ENCODE measurements around the gene HOXB5.
A peak's percentile ranks its signal among the peaks of the same experiment; 100 is the strongest.

Gene HOXB5

DNA sequence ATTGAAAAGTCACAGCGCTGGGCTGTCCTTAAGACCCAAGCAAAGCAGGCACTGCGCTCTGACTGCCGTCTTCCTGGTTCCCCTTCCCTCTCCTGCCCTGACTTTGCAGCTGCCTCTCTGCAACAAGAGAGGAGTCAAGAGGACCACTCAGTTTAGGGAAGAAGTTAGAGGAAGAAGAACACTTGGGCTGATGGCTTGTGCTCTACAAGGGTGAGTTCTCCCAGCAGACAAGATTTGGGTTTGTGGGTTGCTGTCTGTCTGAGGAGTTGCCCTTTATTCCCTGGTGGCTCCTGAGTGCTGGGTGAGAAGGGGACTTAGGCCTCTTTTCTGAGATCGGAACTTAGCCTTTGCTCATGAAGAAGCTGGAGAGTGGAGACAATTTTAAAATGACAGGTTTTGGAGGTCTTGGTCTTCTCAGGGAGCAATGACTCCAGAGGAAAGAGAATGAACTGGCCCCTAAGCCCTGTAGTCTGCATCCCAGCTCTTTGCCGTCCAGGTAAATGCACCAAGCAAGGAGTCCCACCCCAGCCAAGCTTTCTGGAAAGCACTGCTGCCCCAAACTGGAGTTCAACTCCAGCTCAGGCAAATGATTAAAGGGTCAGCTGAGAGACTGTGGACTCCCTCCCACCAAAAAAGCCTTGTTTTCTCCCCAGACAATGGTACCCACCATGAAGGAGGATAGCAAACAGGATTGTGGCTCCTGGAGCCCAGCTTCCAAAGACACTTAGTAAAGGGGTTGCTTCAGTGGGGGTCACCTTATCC is 35.3 kb upstream of the HOXB5 start:
- no peak for DNase-seq

DNA sequence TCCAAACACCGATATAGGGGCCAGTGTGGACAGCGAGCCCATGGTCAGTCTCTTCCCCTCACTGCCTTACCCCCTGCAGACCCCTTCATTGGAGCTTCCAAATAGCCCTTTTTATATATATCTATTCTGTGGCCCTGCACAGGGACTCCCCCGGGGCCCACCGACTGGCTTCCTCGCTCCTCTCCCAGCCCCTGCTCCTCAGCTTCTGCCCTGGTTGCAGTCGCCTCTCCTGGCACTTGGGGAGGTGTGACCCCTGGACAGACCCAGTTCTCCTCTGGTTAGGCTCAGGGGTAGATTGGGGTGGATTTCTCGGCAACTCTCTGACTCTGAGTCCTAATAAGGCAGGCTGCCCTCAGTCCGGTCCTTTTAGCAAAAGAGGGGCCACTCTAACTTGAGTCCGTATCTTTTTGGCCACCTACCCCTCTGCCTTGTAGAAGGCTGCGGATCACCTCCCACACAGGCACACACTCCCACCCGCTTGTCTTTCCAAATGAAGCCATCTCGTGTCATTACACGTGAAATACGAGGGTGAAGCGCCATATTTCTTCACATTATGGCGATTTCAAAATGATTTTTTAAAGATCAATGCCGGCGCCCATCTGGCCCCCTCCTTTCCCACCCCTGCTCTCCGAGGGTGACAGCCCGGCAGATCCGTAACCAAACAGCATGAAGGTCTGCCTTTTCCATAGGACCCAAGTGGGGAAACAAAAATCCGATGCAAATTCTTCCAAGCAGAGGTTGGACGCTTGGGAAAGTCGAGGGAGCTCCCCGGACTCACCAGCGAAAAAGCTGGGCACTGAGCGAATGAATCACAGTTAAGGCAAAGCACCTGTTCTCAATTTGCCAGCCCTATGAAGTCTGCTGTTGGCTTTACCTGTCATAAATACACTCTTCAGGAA is 34.3 kb upstream of the HOXB5 start:
- no peak for DNase-seq

DNA sequence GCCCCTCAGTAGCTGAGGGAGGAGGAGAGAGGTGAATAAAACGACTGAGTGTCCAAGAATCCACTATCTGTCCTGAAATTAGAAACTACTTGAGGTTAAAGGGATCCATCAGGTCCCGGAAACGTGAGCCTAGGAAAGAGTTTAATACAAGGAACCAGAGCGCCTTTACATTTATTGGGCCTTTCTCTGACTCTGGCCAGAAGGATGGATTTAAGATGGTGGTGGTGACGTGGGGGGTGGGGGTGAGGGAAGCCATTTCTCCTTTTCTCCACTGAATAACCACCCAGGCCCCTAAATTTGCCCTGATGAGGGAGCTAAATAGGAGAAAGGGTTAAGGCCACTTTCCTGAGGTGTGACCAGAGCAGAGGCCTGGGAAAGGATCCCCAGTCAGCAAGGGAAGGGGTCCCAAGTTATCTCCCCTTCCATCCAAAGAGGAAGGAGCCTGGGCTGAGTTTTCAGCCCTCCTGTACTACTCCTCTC is 33.6 kb upstream of the HOXB5 start:
- DNase-seq: no peak

DNA sequence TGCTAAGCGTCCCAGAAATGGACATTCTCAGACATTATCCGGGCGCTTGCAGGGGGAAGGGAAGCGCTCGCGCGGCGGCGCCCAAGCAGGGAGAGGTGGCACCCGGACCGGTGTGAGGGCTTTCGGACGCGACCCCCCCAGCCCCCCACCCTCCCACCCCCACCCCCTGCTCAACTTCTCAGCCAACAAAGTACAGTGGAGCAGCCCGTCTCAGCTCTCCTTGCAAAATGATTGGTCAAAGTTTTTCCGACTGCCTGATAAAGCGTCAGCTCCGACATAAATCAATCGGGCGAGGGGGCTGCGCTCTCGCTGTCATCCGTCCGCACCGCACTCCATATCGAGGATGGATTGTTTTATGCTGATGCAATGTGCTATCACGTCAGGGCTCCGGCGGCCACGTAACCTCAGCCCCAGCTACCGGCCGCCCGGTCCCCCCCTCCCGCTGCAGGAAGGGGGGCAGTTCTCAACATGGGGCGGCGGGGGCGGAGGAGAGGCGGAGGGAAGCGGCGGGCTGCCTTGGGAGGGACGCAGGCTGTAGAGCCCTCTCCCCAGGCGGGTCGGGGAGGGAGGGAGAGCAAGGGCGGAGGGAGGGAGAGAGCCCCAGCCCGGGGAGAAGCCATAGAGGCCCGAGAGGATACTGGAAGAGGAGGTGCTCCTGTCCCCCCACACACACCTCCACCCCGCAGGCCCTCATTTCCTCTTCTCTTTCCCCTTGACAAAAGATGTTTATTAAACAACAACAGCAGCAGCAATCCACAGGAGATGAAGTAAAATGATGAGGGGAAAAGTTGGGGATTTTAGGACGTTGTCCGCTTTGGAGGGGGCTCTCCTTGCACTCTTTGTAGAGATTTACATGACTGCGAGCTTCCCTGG is 32.9 kb upstream of the HOXB5 start, which contains the start of gene HOXB9:
HOXB9 (minus strand) TSS at position 114 of the 873 bp plus-strand sequence; CDS start at position 25, 89 bp downstream.
- peak; percentile 48 for DNase-seq

DNA sequence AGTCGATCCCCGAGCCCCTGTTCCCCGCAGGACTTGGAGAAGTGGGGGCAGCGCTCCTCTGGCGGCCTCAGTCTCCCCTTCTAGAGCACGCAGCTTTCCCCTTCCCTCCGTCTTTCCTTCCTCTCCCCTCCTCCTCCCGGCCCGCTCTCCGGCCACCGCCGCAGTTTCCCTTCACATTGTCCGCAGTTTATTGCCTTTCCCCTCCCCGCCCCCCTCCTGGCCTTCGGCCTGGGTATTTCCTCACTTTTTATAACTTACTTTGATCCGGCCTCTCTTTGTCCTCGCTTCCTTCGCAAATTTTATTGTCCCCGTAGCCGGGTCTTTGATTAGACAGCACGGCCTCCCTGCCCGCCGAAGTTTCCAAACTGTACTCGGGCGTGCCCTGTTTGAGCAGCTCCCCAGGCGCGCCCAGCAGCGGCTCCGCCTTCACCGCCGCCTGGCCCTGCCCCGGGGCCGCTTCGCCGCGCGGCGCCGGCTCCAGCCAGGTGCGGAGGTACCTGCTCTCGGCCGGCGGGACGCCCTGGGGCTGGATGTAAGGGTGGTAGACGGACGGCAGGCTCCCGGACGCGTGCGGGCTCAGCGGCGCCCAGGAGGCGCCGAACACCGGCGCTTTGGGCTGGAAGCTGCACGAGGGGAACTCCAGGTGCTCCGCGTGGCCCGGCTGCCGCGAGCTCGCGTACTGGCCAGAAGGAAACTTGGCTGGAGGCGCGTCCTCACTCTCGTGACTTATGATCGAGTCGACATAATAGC is 32.1 kb upstream of the HOXB5 start:
- DNase-seq: no peak

DNA sequence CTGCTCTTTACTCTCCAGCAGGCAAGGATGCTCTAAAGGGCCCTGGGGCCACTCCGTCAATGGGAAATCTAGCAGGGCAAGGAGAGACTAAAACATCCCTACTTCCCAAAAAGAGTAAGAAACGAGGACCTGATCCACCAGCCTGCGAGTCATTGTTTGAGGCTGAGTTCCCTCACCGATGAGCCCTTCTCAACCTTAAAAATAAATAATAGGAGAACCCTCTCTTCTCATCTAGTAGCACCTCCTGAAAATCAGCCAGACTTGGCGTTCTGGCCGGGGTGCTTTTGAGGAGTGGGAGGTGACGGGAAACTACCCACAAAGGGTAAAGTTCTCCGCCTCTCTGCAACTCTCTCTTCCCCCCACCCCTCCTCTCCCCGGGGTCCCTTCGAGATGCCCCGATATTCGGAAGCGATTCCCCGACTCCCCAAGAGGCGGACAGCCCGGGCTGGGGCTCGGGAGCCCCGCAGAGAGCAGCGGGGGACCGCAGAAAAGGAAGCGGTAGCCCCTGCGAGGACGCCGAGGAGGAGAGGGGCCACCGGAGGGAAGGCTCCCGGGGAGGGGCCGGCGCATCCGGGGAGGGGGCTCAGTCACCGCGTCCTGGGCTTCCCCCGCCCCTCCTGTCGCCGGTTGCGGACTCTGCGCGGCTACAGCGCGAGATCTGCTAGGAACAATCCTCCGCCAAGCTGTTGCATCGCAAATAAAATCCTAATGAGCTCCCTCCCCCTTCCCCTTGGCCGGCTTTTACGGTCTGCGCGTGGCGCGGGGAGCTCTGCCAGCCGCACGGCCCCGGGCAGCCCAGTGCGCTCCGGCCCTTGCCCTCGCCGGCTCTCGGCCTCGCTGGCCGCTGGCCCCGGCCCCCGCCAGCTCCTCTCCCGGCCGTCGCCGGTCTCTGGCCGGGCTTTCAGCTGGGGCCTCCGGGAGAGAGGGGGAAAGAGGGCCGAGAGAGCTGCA is 31.2 kb upstream of the HOXB5 start:
- DNase-seq: no peak

DNA sequence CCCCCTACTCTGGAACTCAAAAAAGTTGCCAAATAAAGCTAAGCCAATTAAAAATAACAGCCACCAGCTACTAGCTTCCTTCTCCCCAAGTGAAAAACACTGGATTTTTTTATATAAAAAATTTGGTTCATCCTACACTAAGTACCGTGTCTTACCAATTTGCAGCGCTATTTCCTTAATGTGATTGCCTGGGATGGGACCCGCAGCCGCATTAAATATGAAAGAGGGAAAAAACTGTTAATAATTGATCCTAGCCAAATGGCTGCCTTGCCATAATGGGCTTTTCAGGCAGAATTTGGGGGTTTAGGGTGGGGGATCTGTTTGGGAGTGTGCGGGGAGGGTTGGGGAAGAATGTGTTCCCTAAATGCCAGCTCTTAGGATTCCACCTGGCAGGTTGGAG is 30.5 kb upstream of the HOXB5 start:
- DNase-seq: no peak

DNA sequence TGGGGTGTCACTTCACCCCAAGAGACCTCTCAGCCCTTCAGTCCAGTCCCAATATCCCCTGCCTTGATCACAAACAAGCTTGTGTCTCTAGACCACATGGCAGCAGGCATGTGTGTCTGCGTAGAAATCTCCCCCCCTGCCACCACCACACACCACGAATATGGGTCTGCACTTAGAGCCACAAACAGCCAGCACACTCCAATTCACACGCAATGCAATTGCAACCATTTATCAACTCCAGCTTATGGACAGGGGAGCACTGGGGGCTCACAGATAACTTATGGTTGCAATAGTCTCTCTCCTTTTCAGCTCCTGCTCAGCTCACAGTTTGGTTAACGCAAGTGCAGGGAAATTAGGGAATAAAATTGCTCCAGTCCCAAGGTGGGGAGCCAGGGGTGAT is 30.0 kb upstream of the HOXB5 start:
- no peak for DNase-seq

DNA sequence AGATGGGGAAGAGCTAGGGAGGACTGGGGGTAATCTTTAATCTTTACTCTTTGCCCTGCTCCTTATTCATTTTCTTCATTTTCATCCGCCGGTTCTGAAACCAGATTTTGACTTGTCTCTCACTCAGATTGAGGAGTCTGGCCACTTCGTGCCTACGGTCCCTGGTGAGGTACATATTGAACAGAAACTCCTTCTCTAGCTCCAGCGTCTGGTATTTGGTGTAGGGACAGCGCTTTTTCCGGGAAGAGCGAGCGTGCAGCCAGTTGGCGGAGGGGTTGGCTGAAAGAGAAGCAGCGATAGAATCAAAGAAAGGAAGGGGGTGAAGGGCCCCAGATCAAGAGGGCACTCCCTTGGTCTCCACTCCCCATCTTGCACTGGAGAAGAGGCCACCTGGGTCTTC is 29.3 kb upstream of the HOXB5 start:
- DNase-seq: no peak

DNA sequence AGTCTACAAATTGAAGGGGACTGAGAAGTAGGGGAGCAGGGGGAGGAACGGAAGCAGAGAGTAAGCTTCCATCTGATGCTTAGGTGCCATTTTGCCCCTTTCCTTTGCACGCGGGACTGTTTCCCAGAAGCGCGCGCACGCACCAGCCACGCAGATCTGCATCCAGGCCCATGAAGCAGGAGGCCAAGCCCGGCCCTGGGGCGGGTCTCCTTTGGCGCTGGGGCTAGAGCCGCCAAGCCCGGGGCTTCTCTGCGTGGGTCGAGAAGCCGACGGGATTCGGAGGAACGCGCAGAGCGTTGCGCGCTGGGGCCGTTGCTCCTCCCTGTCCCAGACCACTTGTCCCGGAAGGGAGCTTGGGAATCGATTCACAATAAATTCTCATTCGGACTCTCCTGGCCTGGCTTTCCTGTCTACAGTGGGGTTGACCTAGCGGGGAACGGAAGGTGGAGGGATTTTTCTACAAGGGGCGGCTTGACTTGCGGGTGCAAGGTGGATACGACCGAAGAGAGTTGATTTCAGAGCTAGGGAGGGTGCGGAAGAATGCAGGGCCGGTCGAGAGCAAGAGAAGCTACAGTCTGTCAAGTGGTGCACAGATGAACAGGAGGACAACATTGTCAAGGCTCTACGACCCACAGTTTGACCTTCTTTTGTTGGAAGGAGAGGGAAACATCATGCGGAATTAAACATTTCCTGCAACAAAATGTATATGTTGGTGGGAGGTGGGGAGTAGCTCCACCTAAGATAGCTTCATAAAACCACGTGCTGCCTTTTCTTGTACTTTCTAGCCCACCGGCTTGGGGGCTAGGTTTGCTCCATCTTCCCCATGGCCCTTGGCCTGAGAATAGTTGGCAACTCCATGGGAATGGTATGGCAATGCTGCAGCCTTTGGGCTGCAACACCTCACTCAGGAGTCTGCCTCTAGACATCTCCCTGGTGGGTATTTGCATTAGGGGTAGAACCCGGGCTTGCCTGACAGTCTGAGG is 28.1 kb upstream of the HOXB5 start:
- DNase-seq: no peak

DNA sequence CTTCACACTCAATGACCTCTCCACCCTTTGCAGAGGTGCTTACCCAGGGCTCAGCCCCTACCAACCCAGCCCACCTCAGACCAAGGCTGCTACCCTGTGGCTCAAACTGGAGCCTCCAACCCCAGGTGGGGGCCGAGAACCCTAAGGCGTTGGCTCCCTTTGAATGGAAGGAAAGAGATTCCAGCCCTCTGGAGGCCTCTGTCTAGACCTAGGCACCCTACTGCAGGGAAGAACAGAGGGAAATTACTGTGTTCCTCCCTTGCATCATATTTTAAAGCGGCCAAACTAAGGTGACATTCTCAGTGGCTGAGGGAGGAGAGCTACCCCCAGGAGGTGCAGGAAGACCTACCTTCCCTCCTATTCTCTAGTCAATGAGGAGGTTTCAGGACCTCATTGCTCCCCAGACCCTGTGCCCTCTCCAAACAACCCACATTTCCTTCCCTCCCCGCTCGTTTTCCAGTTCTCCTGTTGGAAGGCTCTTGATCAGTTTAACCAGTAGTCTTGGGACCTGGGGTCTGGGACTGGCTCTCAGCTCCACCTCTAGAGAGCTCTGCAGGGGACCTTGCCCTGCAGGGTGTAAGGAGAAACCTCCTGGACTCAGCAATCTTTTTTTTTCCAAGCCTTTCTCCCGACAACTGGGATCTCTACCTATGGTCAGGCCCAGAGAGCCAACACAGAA is 27.0 kb upstream of the HOXB5 start:
- DNase-seq: no peak

DNA sequence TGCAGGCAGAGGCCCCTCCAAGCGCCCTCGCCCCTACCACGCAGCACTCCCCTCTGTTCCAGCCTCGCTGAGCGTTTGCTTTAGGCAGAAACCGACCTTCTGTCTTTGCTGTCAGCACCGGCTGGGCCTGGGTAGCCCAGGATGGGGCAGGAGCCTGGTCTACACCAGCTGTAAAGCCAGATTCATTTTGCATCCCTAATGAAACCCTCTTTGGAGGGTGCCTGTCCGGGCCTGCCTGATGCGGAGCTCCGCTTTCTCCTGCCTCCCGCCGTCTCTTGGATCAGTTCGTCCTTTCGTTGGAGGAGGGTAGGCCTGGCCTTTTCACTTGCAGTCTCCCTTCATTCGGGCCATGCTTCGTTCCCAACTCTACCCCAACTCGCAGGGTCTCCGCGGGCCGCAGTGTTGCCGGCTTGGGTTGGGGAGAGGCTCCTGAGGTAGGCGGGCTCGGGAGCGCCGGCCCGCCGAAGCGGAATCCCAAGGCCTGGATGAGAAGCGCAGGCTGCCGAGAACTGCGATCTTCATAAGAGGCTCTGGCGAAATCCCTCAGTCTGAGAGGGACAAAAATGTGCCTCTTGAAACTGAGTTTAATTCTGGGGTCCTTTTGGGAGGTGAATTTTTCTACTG is 26.4 kb upstream of the HOXB5 start:
- DNase-seq: no peak

DNA sequence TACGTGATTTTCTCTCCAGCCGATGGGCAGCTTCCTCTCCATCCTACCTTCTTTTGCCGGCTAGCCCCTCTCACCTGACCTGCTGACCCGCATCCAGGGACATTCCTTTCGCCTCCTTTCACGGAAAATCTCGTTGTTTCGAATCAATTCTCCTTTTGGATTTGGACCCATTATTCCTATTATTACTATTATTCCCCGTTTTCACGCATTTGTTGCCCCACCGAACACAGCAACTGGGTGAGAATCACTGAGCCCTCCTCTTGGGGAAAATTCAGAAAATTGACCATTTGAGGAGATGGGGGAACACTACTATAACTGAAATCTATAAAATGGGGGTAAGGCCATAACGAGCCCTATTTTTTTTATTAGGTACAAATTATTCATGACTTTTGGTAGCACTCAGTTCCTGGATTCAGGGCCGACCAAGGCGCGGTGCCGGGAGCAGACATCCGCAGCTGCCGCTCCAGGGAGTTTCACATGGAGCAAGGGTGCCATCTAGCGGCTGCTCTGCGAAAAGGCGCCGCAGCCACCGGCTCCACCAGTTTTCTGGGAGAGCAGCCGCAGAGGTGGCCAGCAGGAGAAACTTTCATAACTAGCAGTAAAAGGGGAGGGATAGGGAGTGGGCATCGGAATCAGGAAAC is 24.8 kb upstream of the HOXB5 start:
- DNase-seq: peak; percentile 82

DNA sequence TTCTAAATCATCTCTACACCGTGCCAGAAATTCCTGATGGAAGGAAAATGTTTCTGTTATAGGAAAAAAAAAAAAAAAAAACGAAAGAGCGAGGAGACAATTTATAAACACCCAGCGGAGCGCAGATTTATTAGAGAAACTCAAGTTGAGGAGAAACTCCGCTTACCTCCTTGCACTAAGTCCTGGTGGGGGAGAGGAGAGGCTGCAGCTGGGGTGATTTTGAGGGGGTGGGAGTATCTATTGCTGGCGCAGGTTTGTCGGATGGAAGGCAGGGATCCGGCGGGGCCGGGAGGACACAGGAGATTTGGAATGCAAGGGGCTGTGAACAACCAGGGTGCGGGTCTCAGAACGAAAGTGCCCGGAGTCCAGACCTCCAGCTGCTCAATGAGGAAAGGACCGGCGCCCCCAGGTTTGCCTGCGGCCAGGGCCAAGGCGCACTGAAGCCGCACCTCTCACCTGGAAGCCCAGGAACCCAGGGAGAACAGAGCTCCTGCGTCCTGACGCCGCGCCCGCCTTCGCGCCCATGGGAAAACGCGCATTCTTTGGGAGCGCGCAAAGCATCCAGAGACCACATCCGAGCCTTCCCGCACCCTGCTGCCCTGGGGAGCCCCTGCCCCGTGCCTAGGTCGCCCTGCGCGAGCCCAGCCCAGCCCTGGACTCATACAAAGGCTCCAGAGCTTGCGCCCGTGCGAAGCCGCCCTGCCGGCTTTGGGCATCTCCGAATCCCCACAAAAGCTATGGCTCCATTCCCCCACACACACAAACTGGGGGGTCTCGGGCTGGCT is 24.1 kb upstream of the HOXB5 start:
- no peak for DNase-seq

DNA sequence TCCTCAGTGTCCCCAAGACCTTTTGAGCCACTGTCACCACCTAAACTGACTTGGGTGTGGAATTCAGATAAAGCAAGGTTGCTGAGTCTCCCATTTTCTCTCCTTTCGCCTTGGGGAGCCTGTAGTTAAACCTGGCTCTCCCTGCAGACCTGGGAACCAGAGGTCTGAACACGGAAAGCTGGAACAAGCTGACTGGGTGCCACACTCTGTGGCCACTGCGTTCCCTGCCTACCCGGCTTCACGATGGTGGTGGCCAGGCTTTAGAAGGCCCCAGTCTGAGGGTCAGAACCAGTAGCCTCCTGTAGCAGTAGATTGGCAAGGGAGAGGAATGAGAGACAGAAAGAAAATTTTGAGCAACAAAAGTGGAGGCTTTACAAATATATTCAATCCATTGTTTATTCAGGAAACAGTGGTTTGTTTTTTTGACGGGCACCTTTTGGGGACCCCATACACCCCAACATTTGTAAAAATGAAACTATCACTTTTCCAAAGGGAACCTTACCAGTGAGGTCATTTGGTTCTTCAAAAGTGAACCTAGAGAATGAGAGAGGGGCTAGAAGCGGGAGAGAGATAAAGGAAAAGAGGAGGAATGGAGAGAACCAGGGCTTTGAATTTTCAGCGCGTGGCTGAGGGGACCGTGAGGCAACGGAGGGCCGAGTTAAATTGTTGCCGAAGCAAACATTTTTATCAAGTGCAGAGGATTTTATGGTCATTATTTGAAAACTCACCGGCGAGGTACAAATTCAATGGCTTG is 23.3 kb upstream of the HOXB5 start:
- DNase-seq: no peak

DNA sequence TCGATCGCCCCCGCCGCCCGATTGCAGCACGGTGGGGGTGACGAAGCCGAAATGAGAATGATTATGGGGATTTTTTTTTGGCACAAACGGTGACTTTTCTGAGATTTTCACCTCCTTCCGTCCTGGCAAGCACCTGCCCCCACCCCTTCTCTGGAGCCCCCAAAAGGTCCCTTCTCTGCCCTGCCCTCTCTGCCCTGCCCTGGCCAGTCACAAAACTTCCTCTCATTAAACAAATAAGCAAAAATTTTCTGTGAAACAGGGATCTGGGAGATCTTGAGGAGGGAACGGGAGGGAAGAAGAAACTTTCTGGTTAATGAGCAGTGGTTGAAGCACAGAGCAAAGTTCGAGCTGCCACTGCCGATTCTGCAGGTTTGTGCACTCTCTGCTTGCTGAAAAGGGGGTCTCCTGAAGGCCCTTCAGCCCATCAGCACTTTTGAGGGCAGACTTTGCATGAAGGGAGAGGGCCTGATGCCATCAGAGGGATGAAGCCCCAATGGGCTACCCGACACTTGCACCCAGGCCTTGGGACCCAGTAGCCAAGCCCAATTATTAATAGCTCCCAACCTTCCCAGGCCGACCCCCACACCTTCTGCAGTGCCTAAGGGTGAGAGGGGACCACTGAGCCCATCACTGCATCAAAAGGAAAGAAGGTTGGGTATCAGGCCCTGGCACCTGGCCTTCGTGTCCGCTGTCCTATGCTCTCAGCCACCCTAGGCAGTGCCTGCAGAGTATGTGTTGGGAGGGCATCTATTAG is 22.6 kb upstream of the HOXB5 start:
- DNase-seq: no peak

Data from NCI-H2227 treated with DMSO at 0.1 percent for 48 hours (cell line).